ENCODE results near the gene TANC1.

Gene TANC1

DNA sequence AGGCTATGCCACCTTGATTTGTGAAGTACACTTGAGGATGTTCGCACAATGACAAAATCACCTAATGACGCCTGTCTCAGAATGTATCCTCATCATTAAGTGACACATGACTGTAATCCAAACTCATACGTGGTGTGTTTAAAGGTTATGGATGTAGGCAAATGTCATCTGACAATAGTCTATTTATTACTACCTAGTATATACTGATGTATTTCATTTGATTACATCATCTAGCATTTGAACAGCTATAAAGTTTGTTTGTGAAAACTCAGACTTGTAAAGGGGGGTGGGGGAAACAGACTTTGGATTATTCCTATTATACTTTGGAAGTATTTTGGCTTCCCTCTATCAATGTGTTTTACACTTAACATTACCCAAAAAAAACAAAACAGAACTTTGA, 129.9 kb downstream of the TANC1 start:
- peaks cover 9% of the 10 kb centered on the region for H3K36me3 Mint-ChIP-seq (ENCODE audit: low read depth)
- peaks cover 12% of the 10 kb centered on the region for H3K9me3 Mint-ChIP-seq
- no peak for DNase-seq
- peaks cover 20% of the 10 kb centered on the region for H3K4me1 Mint-ChIP-seq (ENCODE audit: low read depth)
- no peak overlapping the region for H3K27ac Mint-ChIP-seq
- no peak overlapping the region for H3K4me3 Mint-ChIP-seq
- no peaks in the 10 kb centered on the region for H3K27me3 Mint-ChIP-seq

DNA sequence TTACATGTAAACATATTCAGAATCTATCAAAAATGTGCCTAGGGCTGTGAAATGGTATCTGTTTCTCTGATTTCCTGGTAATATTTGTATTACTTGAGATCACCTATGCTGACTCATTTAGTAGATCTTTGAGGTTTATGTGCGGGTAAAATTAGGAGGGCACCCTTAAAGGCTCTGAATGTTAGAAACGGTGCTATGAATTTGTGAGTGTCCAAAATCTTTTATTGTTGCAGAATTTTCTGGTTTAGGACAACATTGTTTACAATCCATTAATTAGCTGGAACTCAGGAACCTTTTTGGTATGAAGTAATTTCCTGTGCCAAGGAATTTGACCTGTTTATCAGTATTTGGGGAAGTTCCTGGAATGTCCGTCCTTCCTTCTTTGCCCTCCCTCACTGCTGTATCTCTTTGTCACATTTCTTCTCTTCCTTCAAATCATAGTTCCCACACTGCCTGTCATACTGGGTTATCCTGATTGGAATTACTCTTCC, 130.5 kb downstream of the TANC1 start:
- Mint-ChIP-seq H3K9me3 (peaks cover 12% of the 10 kb centered on the region), H3K36me3 (ENCODE audit: low read depth) (peaks cover 9% of the 10 kb centered on the region), H3K27ac (no peak overlapping the region), H3K4me3 (no peak overlapping the region), H3K4me1 (ENCODE audit: low read depth) (peaks cover 14% of the 10 kb centered on the region), H3K27me3 (no peaks in the 10 kb centered on the region)
- DNase-seq, result no peak

DNA sequence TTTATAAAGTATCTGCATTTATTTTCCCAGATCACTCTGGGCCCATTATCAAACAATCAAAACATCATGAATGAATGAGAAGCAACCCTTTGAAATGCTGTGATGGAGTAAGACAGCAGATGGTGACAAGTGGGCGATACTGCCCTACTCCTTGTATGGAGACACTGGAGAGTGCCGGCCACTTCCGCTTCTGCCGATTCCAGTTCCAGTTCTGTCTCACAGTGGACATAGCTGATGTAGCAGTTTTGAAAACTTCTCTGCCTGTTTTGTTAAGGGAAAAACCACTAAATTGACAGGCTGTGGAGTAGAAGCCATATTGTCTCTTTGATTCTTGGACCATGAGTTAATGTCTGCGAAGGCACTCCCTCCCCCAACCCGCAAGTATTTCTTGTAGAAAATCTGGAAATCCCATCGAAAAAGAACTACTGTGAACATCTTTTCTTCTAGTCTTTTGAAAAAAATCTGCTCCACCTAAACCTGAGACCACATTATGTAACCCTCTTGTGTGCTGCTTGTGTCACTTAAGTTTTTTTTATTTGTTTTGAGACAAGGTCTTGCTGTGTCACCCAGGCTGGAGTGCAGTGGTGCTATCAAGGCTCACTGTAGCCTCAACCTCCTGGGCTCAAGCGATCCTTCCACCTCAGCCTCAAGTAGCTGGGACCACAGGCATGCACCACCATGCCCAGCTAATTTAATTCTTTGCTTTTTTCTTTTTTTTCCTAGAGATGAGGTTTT, 133.5 kb downstream of the TANC1 start:
- Mint-ChIP-seq H3K27ac (no peak overlapping the region), H3K4me1 (ENCODE audit: low read depth) (peaks cover 6% of the 10 kb centered on the region), H3K9me3 (peaks cover under 1% of the 10 kb centered on the region), H3K4me3 (no peak overlapping the region), H3K27me3 (no peaks in the 10 kb centered on the region), H3K36me3 (ENCODE audit: low read depth) (no peaks in the 10 kb centered on the region)
- no peak for DNase-seq

DNA sequence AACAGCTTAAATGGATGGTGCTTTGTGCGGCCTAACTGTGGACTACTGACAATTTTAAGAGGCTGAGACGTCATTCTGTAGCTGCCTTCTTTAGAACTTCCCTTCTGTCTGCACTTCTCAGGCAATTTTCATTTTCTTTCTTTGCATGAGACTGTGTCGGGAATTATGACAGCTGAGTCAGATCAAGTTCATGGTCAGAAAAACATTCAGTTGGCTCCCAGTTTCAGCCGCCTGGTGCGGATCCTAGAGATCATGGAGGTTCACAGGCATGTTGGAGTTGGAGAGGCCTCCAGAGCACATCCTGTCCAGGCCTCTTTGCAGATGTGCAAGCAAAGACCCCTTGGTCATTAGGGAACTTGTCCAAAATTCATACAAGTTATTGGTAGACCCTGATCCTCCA, 135.0 kb downstream of the TANC1 start:
- Mint-ChIP-seq H3K4me3 (no peak overlapping the region), H3K4me1 (ENCODE audit: low read depth) (peaks cover 6% of the 10 kb centered on the region), H3K9me3 (no peaks in the 10 kb centered on the region), H3K27me3 (no peaks in the 10 kb centered on the region), H3K36me3 (ENCODE audit: low read depth) (no peaks in the 10 kb centered on the region), H3K27ac (no peak overlapping the region)
- no peak for DNase-seq

DNA sequence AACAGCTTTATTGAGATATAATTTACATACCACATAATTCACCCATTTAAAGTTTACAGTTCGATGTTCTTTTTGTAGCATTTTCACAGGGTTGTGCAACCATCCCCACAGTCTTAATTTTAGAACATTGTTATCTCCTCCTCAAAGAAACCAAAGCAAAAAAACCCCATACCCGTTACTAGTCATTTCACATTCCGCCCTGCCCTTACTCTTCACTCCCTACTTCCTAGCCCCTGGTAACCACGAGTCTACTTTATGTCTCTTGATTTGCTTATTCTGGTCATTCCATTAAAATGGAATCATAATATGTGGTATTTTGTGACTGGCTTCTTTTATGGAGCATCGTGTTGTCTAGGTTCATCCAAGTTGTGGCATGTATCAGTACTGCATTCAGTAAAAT, 137.7 kb downstream of the TANC1 start:
- no peak for DNase-seq
- Mint-ChIP-seq H3K4me1 (ENCODE audit: low read depth) (no peaks in the 10 kb centered on the region), H3K4me3 (no peak overlapping the region), H3K9me3 (no peaks in the 10 kb centered on the region), H3K27me3 (no peaks in the 10 kb centered on the region), H3K36me3 (ENCODE audit: low read depth) (no peaks in the 10 kb centered on the region), H3K27ac (no peak overlapping the region)

DNA sequence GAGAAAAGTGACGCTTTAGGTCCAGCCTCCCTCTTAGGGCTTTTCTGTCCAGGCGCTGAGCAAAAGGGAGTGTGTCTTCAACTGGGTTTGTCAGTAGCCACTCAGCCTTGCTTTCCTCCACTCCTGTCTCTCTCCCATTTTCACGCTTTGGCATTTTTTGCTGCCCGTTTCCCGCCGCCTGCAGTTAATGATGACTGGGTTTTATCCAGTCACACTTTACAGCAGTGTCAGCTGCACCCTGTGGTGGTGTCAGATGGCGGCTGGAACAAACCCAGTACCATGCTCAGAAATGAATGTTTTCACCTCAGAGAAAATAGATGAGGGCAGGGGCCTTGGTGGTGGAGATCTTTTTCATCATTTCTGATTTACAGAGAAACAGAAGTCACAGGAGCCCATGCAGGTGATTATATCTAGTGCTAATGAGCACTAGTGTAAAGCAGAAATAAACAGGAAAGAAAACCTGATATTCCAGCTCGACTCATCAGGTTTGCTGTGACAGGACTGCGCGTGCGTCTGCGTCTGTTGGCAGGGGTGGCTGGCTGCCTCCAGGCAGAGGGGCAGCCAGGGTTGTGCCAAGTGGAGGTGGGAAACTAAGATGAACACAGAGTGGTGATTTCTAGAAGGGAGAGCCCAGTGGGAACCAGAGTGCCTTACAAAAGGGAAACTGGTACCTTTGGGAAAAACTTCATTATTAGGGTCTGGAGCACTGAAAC, 139.9 kb downstream of the TANC1 start:
- Mint-ChIP-seq H3K9me3 (no peaks in the 10 kb centered on the region), H3K36me3 (ENCODE audit: low read depth) (no peaks in the 10 kb centered on the region), H3K27me3 (no peaks in the 10 kb centered on the region), H3K4me3 (no peak overlapping the region), H3K27ac (no peak overlapping the region), H3K4me1 (ENCODE audit: low read depth) (no peaks in the 10 kb centered on the region)
- DNase-seq, result no peak

DNA sequence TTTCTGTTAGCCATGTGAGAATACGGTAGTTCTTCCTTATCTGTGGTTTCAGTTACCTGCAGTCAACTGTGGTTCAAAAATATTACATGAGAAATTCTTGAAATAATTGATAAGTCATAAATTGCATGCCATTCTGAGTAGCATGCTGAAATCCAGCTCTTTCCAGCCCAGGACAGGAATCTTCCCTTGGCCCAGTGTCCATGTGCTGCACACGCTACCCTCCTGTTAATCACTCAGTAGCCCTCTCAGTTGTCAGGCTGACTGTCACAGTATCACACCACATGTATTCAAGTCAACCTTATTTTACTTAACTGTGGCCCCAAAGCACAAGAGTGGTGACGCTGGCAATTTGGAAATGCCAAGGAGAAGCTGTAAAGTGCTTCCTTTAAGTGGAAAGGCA, 141.1 kb downstream of the TANC1 start:
- H3K4me1 Mint-ChIP-seq (ENCODE audit: low read depth), result no peaks in the 10 kb centered on the region
- H3K4me3 Mint-ChIP-seq, result no peak overlapping the region
- no peaks in the 10 kb centered on the region for H3K9me3 Mint-ChIP-seq
- no peaks in the 10 kb centered on the region for H3K36me3 Mint-ChIP-seq (ENCODE audit: low read depth)
- DNase-seq, result no peak
- no peaks in the 10 kb centered on the region for H3K27me3 Mint-ChIP-seq
- no peak overlapping the region for H3K27ac Mint-ChIP-seq

DNA sequence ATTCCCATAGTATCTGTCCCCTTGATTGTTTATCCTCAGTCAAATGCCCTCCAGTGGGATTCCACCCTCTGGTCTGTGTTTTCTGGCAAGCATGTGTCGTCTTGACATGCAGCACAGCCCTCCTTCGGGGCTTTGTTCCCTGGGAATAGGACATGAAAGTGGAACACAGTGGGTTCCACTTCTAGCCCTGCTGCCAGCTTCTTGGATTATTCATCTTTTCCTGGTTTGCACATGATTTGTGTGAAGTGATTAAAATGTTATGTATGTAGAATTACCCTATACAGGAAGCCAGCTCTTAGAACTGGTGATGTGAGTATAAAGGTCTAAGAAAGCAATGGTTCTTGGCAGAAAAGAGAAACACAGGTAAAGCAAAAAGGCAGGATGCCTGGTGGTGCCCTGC, 142.3 kb downstream of the TANC1 start:
- no peaks in the 10 kb centered on the region for H3K27me3 Mint-ChIP-seq
- H3K4me3 Mint-ChIP-seq, result no peak overlapping the region
- no peaks in the 10 kb centered on the region for H3K4me1 Mint-ChIP-seq (ENCODE audit: low read depth)
- no peak for DNase-seq
- H3K36me3 Mint-ChIP-seq (ENCODE audit: low read depth), result no peaks in the 10 kb centered on the region
- H3K9me3 Mint-ChIP-seq, result no peaks in the 10 kb centered on the region
- H3K27ac Mint-ChIP-seq, result no peak overlapping the region

DNA sequence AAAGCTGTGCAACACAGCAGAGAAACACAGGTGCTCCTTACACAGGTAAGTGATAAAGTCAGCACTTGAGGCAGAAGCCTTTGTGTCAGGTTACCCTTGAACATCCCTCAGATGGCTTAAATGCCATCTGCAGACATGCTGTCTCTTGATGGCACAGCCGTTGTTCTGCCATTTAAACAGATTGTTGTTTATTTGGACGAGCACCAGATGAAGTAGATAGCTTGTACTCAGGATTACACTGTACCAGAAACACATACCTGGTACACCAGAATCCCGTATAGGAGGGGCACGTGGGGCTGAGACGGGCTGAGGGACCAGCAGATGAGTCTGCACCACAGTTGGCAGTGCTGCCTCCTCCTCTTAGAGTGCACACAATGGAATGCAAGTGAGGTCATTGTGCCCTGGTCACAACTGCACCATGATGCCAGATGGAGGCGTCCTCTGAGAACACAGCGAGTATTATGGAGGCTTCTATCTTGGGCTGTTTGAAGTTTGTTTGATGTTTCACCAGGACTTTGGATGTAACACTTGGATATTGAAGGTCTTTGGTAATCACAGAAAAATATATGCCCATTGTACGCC, 143.0 kb downstream of the TANC1 start:
- no peak for DNase-seq
- Mint-ChIP-seq H3K27me3 (no peaks in the 10 kb centered on the region), H3K9me3 (no peaks in the 10 kb centered on the region), H3K4me3 (no peak overlapping the region), H3K36me3 (ENCODE audit: low read depth) (no peaks in the 10 kb centered on the region), H3K27ac (no peak overlapping the region), H3K4me1 (ENCODE audit: low read depth) (no peaks in the 10 kb centered on the region)

DNA sequence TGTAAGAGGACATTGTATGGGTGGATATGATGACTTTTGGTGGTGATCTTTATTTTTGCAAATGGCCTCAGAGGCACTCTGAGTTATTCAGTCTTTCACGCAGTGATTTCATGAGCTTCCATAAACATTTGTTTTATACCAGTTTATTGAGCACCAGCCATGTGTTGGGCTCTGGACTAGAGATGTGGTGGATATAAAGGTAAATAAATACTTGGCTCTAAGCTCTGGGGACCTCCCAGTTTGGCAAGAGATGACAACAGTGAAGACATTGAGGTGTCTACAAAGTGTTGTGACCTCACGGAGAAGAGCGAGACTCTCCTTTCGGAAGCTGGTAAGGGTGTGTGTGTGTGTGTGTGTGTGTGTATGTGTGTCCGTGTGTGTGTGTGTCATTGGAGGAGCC, 146.4 kb downstream of the TANC1 start:
- Mint-ChIP-seq H3K27me3 (no peaks in the 10 kb centered on the region), H3K4me1 (ENCODE audit: low read depth) (no peaks in the 10 kb centered on the region), H3K27ac (no peak overlapping the region), H3K36me3 (ENCODE audit: low read depth) (no peaks in the 10 kb centered on the region), H3K9me3 (no peaks in the 10 kb centered on the region), H3K4me3 (no peak overlapping the region)
- DNase-seq, result no peak

DNA sequence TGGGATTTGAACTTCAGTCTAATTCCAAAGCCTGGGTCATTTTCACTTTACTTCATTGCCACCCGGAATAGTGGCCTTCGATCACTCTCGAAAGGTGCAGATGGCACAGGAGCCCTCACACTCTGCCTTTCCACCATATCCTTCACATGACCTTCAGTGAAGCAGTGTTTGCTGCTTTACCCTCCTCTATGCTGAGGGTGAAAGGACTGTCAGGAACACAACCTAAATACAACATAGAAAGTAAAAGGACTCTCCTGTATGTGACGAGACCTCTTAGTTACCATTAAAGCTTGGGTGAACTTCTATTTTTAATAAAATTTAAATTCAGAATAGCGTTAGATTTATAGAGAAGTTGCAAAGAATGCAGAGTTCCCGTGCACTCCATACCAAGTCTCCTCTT, 148.5 kb downstream of the TANC1 start:
- H3K4me1 Mint-ChIP-seq (ENCODE audit: low read depth), result no peaks in the 10 kb centered on the region
- DNase-seq, result no peak
- H3K36me3 Mint-ChIP-seq (ENCODE audit: low read depth), result no peaks in the 10 kb centered on the region
- H3K27ac Mint-ChIP-seq, result no peak overlapping the region
- no peak overlapping the region for H3K4me3 Mint-ChIP-seq
- no peaks in the 10 kb centered on the region for H3K9me3 Mint-ChIP-seq
- H3K27me3 Mint-ChIP-seq, result no peaks in the 10 kb centered on the region

DNA sequence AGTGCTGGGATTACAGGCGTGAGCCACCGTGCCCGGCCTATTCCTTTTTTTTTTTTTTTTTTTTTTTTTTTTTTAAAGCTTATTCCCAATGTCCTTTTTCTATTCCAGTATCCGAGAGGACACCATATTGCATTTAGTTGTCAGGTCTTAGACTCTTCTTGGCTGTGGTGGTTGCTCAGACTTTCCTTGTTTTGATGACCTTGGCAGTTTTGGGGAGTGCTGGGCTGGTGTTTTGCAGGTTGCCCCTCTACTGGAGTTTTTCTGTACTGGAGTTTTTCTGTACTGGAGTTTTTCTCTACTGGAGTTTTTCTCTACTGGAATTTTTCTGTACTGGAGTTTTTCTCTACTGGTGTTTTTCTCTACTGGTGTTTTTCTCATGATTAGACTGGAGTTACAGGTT, 149.2 kb downstream of the TANC1 start:
- Mint-ChIP-seq H3K4me3 (no peak overlapping the region), H3K27me3 (no peaks in the 10 kb centered on the region), H3K36me3 (ENCODE audit: low read depth) (no peaks in the 10 kb centered on the region), H3K4me1 (ENCODE audit: low read depth) (no peaks in the 10 kb centered on the region), H3K9me3 (no peaks in the 10 kb centered on the region), H3K27ac (no peak overlapping the region)
- DNase-seq, result no peak

DNA sequence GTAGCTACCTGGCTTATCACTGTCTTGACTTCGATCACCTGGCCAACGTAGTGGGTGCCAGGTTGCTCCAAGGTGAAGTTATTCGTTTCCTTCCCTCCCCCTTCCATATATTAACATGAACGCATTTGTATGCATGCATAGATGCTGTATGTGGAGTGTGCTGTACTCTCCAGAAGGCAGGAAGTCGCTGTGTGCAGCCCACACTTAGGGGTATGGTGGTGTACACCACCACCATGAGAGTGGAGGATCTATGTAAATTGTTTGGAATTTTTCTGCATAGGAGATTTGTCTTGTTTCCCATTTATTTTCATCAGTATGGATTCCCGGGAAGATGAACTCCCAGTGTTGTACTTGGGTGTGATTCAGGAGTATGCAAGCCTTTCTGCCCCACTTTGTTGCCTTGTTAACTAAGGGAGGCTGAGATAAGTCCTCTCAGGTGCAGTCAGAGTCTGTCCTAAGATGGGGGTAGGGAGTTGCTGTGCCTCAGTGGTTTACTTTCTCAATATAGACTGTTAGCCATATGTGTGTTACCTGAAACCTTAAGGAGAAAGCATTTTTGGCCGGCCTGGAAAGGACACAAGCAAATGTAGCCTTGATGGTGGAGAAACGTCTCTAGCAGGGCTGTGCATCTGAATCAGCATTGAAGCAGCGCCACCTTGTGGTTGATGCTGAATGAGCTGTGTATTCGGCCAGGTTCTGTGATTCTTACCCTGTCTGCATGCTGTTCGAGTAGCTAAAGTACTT, 149.8 kb downstream of the TANC1 start:
- H3K27ac Mint-ChIP-seq, result no peak overlapping the region
- no peaks in the 10 kb centered on the region for H3K4me1 Mint-ChIP-seq (ENCODE audit: low read depth)
- no peaks in the 10 kb centered on the region for H3K27me3 Mint-ChIP-seq
- H3K9me3 Mint-ChIP-seq, result no peaks in the 10 kb centered on the region
- peak; percentile 83 for DNase-seq
- H3K36me3 Mint-ChIP-seq (ENCODE audit: low read depth), result no peaks in the 10 kb centered on the region
- no peak overlapping the region for H3K4me3 Mint-ChIP-seq

DNA sequence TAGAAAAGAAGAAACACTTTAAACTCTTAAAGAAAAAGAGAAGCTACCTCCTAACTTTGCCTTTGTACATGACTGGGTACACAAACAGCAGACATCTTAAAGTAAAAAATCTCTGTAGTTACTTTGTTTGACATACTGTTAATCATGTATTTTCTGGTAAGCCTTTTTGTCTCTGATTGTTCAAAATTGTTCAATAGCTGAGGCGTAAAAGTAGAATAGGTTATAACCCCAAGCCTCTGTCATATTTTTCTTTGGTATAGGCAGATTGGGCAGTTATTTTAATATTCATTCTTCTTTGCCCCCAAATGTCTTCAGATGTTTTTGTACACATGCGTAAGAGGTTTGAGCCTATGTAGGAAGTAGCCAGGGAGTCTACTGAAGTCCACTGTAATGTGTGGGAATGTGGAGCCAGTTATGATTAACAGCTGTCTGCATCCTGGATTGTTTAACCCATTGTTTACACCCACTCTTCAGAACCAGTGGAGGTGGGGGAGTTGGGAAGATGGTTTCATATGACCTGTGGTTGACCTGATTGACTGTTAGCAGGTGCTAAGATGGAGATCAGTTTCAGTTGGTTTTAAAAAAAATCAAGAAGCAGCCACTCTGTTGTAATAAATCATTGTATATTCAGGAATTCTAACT, 150.5 kb downstream of the TANC1 start:
- Mint-ChIP-seq H3K27ac (no peak overlapping the region), H3K27me3 (no peaks in the 10 kb centered on the region), H3K4me3 (no peak overlapping the region), H3K4me1 (ENCODE audit: low read depth) (peaks cover 3% of the 10 kb centered on the region), H3K9me3 (no peaks in the 10 kb centered on the region), H3K36me3 (ENCODE audit: low read depth) (no peaks in the 10 kb centered on the region)
- no peak for DNase-seq

Data from activated T-cell treated with anti-CD3 and anti-CD28 coated beads, Interleukin-2, amount 50 U/mL, for 24 hours (primary cell).